Endometrium (tissue), 2 donors: ENCODE measurements around the gene TXNRD1.
"Not testable (repeated sequence)": the region's sequence is repeated elsewhere in the genome, so short reads cannot be mapped to it uniquely, and the experiment has no call there.

ENCODE experiments used
- FAIRE-seq: peaks from 2 replicates; lab custom pipeline; 2012; peaks lifted over from hg19 to GRCh38; lab: Jason Lieb, UNC
- donor health status: control.
- donor health status: control.

TXNRD1 gene

GRCh38 chr12:104281636-104282035 lies 66.1 kb downstream of the TXNRD1 start:
- FAIRE-seq = no peak

- FAIRE-seq = no peak
These were observed 66.5 kb downstream of the TXNRD1 start for GRCh38 chr12:104282109-104282508.

GRCh38 chr12:104285740-104286515 lies 70.3 kb downstream of the TXNRD1 start:
- FAIRE-seq = no peak

- peak; percentile 70 for FAIRE-seq
These were observed 71.2 kb downstream of the TXNRD1 start for GRCh38 chr12:104286516-104287482.

- FAIRE-seq = no peak
These were observed 73.2 kb downstream of the TXNRD1 start for GRCh38 chr12:104288635-104289274.

GRCh38 chr12:104290320-104290719 lies 74.7 kb downstream of the TXNRD1 start:
- FAIRE-seq = no peak

GRCh38 chr12:104290855-104291254 lies 75.3 kb downstream of the TXNRD1 start:
- FAIRE-seq = no peak

- no peak for FAIRE-seq
These were observed 76.4 kb downstream of the TXNRD1 start for GRCh38 chr12:104291867-104292524.

GRCh38 chr12:104292872-104293794 lies 77.6 kb downstream of the TXNRD1 start:
- no peak for FAIRE-seq

GRCh38 chr12:104294158-104294859 lies 78.7 kb downstream of the TXNRD1 start:
- not testable (repeated sequence) for FAIRE-seq

- FAIRE-seq = no peak
These were observed 79.5 kb downstream of the TXNRD1 start for GRCh38 chr12:104294927-104295668.

- no peak for FAIRE-seq
These were observed 80.4 kb downstream of the TXNRD1 start for GRCh38 chr12:104295954-104296353.

GRCh38 chr12:104296718-104297117 lies 81.1 kb downstream of the TXNRD1 start:
- FAIRE-seq = no peak

GRCh38 chr12:104297477-104298113 lies 82.0 kb downstream of the TXNRD1 start:
- FAIRE-seq = no peak

GRCh38 chr12:104299842-104300481 lies 84.4 kb downstream of the TXNRD1 start:
- no peak for FAIRE-seq

- FAIRE-seq = no peak
These were observed 88.1 kb downstream of the TXNRD1 start, which contains the start of gene EID3 for GRCh38 chr12:104303538-104304151. Gene EID3 (plus strand): TSS chr12:104303739. CDS start chr12:104303935, 196 bp downstream.

- FAIRE-seq = no peak
These were observed 88.9 kb downstream of the TXNRD1 start for GRCh38 chr12:104304261-104305009.
